Right atrium auricular region (tissue), 2 donors: ENCODE results near the gene CNPY3. TPM values are rescaled to one million over a fixed set of nuclear protein-coding genes. Genes with fewer than 3 reads are reported as not detected.
A peak's percentile ranks its signal among the peaks of the same experiment; 100 is the strongest.

Experiments
- DNase-seq: peaks from one replicate; pipeline ENCODE4 v3.0.0-alpha.2; 2019; ENCODE audit warnings: low spot score
- H3K27ac ChIP-seq, 2 donors: fragments of 200-600 bp; sonication (generic); 1 replicate in 1 of 2; 2 replicates in 1 of 2; pipeline ENCODE4 v1.5.1; 2016 to 2019
- H3K27me3 ChIP-seq, 2 donors: fragments of 200-600 bp; sonication (generic); one replicate each; pipeline versions ENCODE4 v1.5.1 to v1.6.0; 2017 to 2019
- H3K36me3 ChIP-seq: fragments of 200-600 bp; sonication (generic); one replicate; pipeline ENCODE4 v1.5.1; 2016
- H3K4me1 ChIP-seq, 2 donors: fragments of 200-600 bp; sonication (generic); one replicate each; pipeline versions ENCODE4 v1.5.1 to v1.6.0; 2017 to 2019
- H3K4me3 ChIP-seq, 2 donors: fragments of 200-600 bp; sonication (generic); 1 replicate in 1 of 2; 2 replicates in 1 of 2; pipeline ENCODE4 v1.5.1; 2017 to 2019; ENCODE audit warnings: mild to moderate bottlenecking in 1 of 2, moderate library complexity in 1 of 2
- H3K9me3 ChIP-seq, 2 donors: fragments of 200-600 bp; sonication (generic); one replicate each; pipeline ENCODE4 v1.5.1; 2019
- total RNA-seq, 2 donors: library from RNA; depleted of rRNA; stranded (reverse); fragments of >200 nt; gene quantifications; one replicate each; pipeline ENCODE4 v1.1.0, GENCODE V29; 2016
- TF ChIP-seq, protein P1 (sequence below), 2 donors: fragments of 200-600 bp; sonication (generic); IDR thresholded peaks; one replicate each; pipeline ENCODE4 v1.5.1; 2019; ENCODE audit warnings: antibody characterized with exemption in 2 of 2

The CNPY3 gene
- total RNA-seq, 2 donors from 2014 or later: 22.0 to 26.5 TPM

DNA sequence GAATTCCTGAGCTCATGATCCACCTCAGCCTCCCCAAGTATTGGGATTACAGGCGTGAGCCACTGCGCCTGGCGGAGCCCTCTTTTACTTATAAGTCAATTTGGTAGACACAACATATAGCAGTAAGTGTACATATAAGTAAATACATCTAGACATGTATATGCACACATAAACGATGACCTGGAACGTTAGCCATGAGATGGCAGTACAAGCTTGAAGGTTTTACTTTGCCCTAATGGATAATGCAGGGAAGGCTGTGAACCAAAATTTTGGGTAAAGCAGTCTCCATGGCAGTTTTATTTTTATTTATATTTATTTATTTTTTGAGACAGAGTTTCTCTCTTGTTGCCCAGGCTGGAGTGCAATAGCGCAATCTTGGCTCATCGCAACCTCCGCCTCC is 28.8 kb downstream of the CNPY3 start:
- Histone ChIP-seq H3K4me1 (peaks cover 0 to 18% of the 10 kb centered on the region in 2 donors), H3K36me3 (peaks cover under 1% of the 10 kb centered on the region), H3K27ac (no peak overlapping the region), H3K27me3 (no peaks in the 10 kb centered on the region), H3K9me3 (no peaks in the 10 kb centered on the region), H3K4me3 (no peak overlapping the region)
- TF ChIP-seq, protein P1, sequence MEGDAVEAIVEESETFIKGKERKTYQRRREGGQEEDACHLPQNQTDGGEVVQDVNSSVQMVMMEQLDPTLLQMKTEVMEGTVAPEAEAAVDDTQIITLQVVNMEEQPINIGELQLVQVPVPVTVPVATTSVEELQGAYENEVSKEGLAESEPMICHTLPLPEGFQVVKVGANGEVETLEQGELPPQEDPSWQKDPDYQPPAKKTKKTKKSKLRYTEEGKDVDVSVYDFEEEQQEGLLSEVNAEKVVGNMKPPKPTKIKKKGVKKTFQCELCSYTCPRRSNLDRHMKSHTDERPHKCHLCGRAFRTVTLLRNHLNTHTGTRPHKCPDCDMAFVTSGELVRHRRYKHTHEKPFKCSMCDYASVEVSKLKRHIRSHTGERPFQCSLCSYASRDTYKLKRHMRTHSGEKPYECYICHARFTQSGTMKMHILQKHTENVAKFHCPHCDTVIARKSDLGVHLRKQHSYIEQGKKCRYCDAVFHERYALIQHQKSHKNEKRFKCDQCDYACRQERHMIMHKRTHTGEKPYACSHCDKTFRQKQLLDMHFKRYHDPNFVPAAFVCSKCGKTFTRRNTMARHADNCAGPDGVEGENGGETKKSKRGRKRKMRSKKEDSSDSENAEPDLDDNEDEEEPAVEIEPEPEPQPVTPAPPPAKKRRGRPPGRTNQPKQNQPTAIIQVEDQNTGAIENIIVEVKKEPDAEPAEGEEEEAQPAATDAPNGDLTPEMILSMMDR (IDR thresholded peaks at IDR 0.05): no peak
- no peak for DNase-seq

DNA sequence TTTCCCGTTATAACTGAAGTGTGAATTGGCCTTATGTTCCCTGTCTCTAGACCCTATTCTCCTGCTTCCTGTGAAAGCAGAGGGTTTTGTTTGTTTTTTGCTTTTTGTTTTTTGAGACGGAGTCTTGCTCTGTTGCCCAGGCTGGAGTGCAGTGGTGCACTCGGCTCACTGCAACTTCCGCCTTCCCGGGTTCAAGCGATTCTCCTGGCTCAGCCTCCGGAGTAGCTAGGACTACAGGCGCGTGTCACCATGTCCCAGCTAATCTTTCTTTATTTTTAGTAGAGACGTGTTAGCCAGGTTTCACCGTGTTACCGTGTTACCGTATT is 30.6 kb downstream of the CNPY3 start:
- DNase-seq: no peak
- Histone ChIP-seq H3K4me3 (peak overlapping the region; percentile 27 to 51), H3K27me3 (no peaks in the 10 kb centered on the region), H3K9me3 (no peaks in the 10 kb centered on the region), H3K27ac (peak overlapping the region in 1 of 2 donors; percentile 17), H3K4me1 (peaks cover 0 to 18% of the 10 kb centered on the region in 2 donors), H3K36me3 (peaks cover 16% of the 10 kb centered on the region)
- TF ChIP-seq, protein P1 (IDR thresholded peaks at IDR 0.05): no peak

DNA sequence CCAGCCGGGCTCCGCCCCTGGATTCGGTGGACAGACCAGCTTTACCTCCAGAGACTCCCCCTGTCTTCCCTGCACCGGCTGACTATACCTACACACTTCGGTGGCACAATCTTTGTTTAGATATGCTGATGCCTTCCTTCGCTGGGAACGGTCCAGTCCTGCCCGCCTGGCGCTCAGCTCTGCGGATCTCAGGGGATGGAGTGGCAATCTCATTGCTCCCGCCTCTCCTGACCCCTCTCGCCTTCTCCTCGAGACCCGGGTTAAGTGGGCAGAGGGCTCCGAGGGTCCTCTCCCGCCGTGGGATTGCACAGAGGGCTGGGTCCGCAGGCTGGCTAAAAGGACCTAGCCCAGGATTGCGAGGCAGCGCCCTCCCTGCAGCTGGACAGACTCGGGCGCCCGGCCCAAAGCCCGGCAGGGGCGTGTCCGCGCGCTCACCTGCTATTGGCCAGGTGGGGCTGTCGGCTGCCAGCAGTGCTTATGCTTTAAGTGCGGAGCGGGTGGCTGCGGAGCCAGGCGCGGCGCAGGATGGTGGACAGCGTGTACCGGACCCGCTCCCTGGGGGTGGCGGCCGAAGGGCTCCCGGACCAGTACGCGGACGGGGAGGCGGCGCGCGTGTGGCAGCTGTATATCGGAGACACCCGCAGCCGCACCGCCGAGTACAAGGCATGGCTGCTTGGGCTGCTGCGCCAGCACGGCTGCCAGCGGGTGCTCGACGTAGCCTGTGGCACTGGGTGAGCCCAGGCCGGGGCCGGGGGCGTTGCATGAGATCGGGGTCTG is 31.2 kb downstream of the CNPY3 start, which contains the start of gene GNMT:
TSS of gene GNMT (plus strand) at position 512 of the 777 bp plus-strand sequence. CDS start at position 526, 14 bp downstream.
- Histone ChIP-seq H3K27me3 (no peaks in the 10 kb centered on the region), H3K36me3 (peaks cover 18% of the 10 kb centered on the region), H3K27ac (peak within 1 kb of the TSS; percentile 8 to 17), H3K9me3 (no peaks in the 10 kb centered on the region), H3K4me3 (peak within 1 kb of the TSS; percentile 27 to 51), H3K4me1 (peaks cover 0 to 18% of the 10 kb centered on the region in 2 donors)
- TF ChIP-seq, protein P1 (IDR thresholded peaks at IDR 0.05): no peak
- DNase-seq: peak; percentile 60

DNA sequence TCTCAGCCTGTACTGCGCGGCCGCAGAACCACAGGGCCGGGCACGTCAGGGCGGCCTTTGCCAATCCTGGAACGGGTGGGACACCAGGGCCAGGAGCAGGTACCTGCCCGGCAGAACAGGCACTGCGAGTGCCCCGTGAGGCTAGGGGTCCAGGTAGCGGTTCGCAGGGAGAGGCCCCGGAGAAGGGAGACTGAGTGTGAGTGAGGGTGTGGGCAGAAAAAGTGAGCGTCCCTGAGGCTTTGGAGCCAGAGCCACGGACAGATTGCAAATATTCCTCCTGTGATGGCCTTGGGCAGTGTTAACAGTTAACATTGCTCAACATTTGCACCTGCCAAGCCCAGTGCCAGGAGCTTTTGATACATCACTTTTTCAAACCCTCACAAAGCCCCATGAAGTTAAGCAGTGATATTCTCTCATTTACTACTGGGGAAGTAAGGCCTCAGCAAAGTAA is 31.8 kb downstream of the CNPY3 start:
- Histone ChIP-seq H3K36me3 (peaks cover 25% of the 10 kb centered on the region), H3K4me3 (peak overlapping the region; percentile 27 to 51), H3K27me3 (no peaks in the 10 kb centered on the region), H3K27ac (peak overlapping the region; percentile 8 to 17), H3K4me1 (peaks cover 0 to 18% of the 10 kb centered on the region in 2 donors), H3K9me3 (no peaks in the 10 kb centered on the region)
- TF ChIP-seq, protein P1 (IDR thresholded peaks at IDR 0.05): no peak
- no peak for DNase-seq

DNA sequence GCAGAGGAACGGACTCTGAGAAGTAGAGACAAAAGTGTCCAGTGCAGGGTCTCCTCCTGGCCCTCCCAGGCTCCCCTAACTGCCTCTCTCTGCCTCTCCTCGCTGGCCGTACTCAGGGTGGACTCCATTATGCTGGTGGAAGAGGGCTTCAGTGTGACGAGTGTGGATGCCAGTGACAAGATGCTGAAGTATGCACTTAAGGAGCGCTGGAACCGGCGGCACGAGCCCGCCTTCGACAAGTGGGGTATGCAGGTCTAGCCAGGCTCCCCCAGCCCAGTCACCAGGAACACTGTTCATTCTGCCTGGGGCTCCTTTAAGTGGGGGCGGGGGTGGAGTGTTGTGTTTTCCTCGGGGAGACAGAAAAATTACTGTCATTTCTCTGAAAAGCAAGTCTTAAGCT is 32.8 kb downstream of the CNPY3 start:
- peaks cover 35% of the 10 kb centered on the region for H3K36me3 ChIP-seq
- no peak for DNase-seq

More for the DNA sequence above, 32.8 kb downstream of the CNPY3 start:
- no peak overlapping the region for H3K27ac ChIP-seq
- H3K9me3 ChIP-seq: no peaks in the 10 kb centered on the region
- H3K4me3 ChIP-seq: no peak overlapping the region
- no peaks in the 10 kb centered on the region for H3K27me3 ChIP-seq
- H3K4me1 ChIP-seq: peaks cover 0 to 18% of the 10 kb centered on the region in 2 donors
- TF ChIP-seq, protein P1 (IDR thresholded peaks at IDR 0.05): no peak
